GM23248 (cell line): Measurements from ENCODE around the gene ANKH. TPM values are rescaled to one million over a fixed set of nuclear protein-coding genes. Genes with fewer than 3 reads are reported as not detected.
"Not testable (repeated sequence)": the region's sequence is repeated elsewhere in the genome, so short reads cannot be mapped to it uniquely, and the experiment has no call there.

Source experiments
- DNase-seq: peaks from one replicate; pipeline ENCODE4 v3.0.0-alpha.2; 2015
- H2AFZ ChIP-seq: fragments of 200-600 bp; sonication (generic); 2 replicates; pipeline ENCODE4 v1.6.1; 2016; ENCODE audit warnings: antibody characterized with exemption
- H3F3A ChIP-seq: fragments of 200-600 bp; sonication (generic); 2 replicates; pipeline ENCODE4 v1.6.1; 2016; ENCODE audit warnings: mild to moderate bottlenecking, antibody characterized with exemption, mixed run types; ENCODE audit not compliant: insufficient read depth
- H3K27ac ChIP-seq: fragments of 200-600 bp; sonication (generic); 2 replicates; pipeline ENCODE4 v1.5.1; 2016; ENCODE audit warnings: mild to moderate bottlenecking
- H3K27me3 ChIP-seq: fragments of 200-600 bp; sonication (generic); replicated peaks from 2 replicates; pipeline ENCODE4 v1.6.1; 2016; ENCODE audit warnings: mild to moderate bottlenecking; ENCODE audit not compliant: insufficient read depth
- H3K36me3 ChIP-seq: fragments of 200-600 bp; sonication (generic); 2 replicates; pipeline ENCODE4 v1.6.1; 2016; ENCODE audit warnings: low read depth, mild to moderate bottlenecking
- H3K4me1 ChIP-seq: fragments of 200-600 bp; sonication (generic); 2 replicates; pipeline ENCODE4 v1.6.1; 2016; ENCODE audit warnings: mild to moderate bottlenecking; ENCODE audit not compliant: insufficient read depth
- H3K4me2 ChIP-seq: fragments of 200-600 bp; sonication (generic); one replicate; pipeline ENCODE4 v1.6.1; 2016; ENCODE audit warnings: mild to moderate bottlenecking; ENCODE audit not compliant: unreplicated experiment
- H3K4me3 ChIP-seq: fragments of 200-600 bp; sonication (generic); 2 replicates; pipeline ENCODE4 v1.5.1; 2016; ENCODE audit warnings: mild to moderate bottlenecking
- H3K79me2 ChIP-seq: fragments of 200-600 bp; sonication (generic); 2 replicates; pipeline ENCODE4 v1.6.1; 2016; ENCODE audit warnings: mild to moderate bottlenecking; ENCODE audit not compliant: insufficient read depth
- H3K9ac ChIP-seq: fragments of 200-600 bp; sonication (generic); 2 replicates; pipeline ENCODE4 v1.6.1; 2016; ENCODE audit warnings: mild to moderate bottlenecking
- H3K9me2 ChIP-seq: fragments of 200-600 bp; sonication (generic); 2 replicates; pipeline ENCODE4 v1.6.1; 2016; ENCODE audit warnings: mixed run types, mild to moderate bottlenecking, moderate library complexity; ENCODE audit not compliant: insufficient read depth
- H3K9me3 ChIP-seq: fragments of 200-600 bp; sonication (generic); one replicate; pipeline ENCODE4 v1.6.1; 2017; ENCODE audit warnings: low read depth
- H4K20me1 ChIP-seq: fragments of 200-600 bp; sonication (generic); 2 replicates; pipeline ENCODE4 v1.6.0; 2016; ENCODE audit not compliant: insufficient read depth
- EZH2 ChIP-seq: fragments of 200-600 bp; sonication (generic); IDR thresholded peaks from 2 replicates; pipeline ENCODE4 v1.6.1; 2018; ENCODE audit warnings: antibody characterized with exemption, mild to moderate bottlenecking; ENCODE audit not compliant: insufficient read depth, poor library complexity, severe bottlenecking
- EZH2phosphoT487 ChIP-seq: fragments of 200-600 bp; sonication (generic); IDR thresholded peaks from 2 replicates; pipeline ENCODE4 v1.6.1; 2018; ENCODE audit warnings: antibody characterized with exemption, moderate library complexity, mild to moderate bottlenecking, low read depth; ENCODE audit not compliant: insufficient read depth
- WGBS, 2 experiments: methylation state at CpG; one replicate each; pipeline ENCODE4 v1.1.6; 2015 to 2017; ENCODE audit warnings: low lambda C conversion rate in 2 of 2, low coverage in 1 of 2; ENCODE audit errors: missing lambda C conversion rate in 2 of 2; 5-methylcytosine and 5-hydroxymethylcytosine counted together
- in situ Hi-C: fragments of 300-500 bp; cut with MboI; formaldehyde crosslinking; loops from 2 replicates; pipeline ENCODE4 v1.15.0; 2020
- polyA plus RNA-seq: library from polyadenylated mRNA; unstranded; fragments of >200 nt; fragmentation: Nextera tagmentation; extraction: Ambion mirVana; gene quantifications from 2 replicates; pipeline ENCODE4 v1.2.1, GENCODE V29; 2016
- total RNA-seq: library from RNA; depleted of rRNA; stranded (reverse); fragments of >200 nt; shearing (Covaris generic); gene quantifications from 2 replicates; pipeline ENCODE4 v1.2.3, GENCODE V29; 2014

ANKH gene
- total and polyA plus RNA-seq, 2 experiments from 2014 or later: 45.9 to 47.6 TPM

DNA sequence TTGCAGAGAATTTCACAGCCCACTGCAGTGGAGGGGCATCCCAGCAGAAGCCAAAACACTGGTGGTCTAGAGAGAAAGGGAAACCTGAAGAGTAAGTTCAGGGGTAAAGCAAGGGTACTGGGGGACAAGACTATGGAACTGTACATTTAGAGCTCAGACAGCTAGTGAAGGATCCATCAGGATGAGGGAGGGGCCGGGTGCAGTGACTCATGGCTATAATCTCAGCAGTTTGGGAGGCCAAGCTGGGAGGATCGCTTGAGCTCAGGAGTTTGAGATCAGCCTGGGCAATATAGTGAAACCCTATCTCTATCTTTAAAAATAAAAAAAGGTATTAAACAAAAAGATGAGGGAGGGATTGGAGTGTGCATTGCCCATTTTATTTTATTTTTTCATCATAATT is 7.8 kb upstream of the ANKH start:
- no peaks in the 10 kb centered on the region for H3K79me2 ChIP-seq
- peak overlapping the region; percentile 19 for H3K4me2 ChIP-seq
- no peak overlapping the region for H3K27ac ChIP-seq
- TF ChIP-seq EZH2 (no peak), EZH2phosphoT487 (no peak)
- peak; percentile 26 for DNase-seq
- H2AFZ ChIP-seq: no peak overlapping the region
- no peak overlapping the region for H3K9ac ChIP-seq
- H3K36me3 ChIP-seq: no peaks in the 10 kb centered on the region
- in situ Hi-C loops: no loop called here
- H3K27me3 ChIP-seq: no peaks in the 10 kb centered on the region
- H4K20me1 ChIP-seq: no peaks in the 10 kb centered on the region
- no peaks in the 10 kb centered on the region for H3F3A ChIP-seq
- no peaks in the 10 kb centered on the region for H3K9me3 ChIP-seq
- 29 to 45% methylated on average over 2 of the region's 2 CpGs for WGBS, 2 experiments
- peaks cover 14% of the 10 kb centered on the region for H3K4me1 ChIP-seq
- H3K9me2 ChIP-seq: no peaks in the 10 kb centered on the region
- H3K4me3 ChIP-seq: no peak overlapping the region

DNA sequence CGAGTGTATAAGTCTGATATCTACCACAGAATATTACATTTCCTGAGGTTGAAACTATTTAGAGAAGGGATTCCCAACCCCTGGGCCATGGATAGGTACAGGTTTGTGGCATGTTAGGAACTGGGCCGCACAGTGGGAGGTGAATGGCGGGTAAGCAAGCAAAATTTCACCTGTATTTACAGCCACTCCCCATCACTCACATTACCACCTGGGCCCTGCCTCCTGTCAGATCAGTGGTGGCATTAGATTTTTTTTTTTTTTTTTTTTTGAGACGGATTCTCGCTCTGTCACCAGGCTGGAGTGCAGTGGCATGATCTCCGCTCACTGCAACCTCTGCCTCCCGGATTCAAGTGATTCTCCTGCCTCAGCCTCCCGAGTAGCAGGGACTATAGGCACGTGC is 6.6 kb upstream of the ANKH start:
- 83 to 86% methylated on average over 9 of the region's 9 CpGs for WGBS, 2 experiments
- DNase-seq, H3K9me2 ChIP-seq, H2AFZ ChIP-seq, H3K4me2 ChIP-seq, H3K27me3 ChIP-seq, H3K4me3 ChIP-seq, H3K36me3 ChIP-seq, H3K79me2 ChIP-seq, in situ Hi-C loops, H3K9ac ChIP-seq, H3F3A ChIP-seq, H3K9me3 ChIP-seq, H3K27ac ChIP-seq, H4K20me1 ChIP-seq: not testable (repeated sequence)
- H3K4me1 ChIP-seq: peaks cover 14% of the 10 kb centered on the region

DNA sequence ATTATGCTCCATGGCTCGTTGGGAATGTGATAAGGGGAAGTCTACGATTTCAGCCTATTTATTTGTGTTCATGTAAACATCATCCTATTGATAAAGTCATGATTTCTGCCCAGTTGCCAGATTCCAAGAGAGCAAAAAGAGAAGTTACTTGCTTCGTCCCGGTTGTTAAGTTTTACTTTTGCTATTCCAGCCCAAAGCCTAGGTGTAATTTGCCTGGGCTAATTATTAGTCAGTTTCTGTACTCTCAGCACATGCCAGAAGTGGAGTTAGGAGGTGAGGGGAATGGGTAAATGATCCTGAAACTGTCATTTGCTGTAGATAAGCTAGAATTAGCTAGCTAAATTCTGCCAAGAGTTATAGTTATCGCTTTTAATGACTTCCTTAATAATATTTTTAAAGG is 4.5 kb upstream of the ANKH start:
- no peak overlapping the region for H3K27ac ChIP-seq
- no peak for TF ChIP-seq EZH2
- TF ChIP-seq EZH2phosphoT487: no peak
- H3K27me3 ChIP-seq: no peaks in the 10 kb centered on the region
- no peak for DNase-seq
- peaks cover 5% of the 10 kb centered on the region; the same call in 1 of the 2 replicates for H3F3A ChIP-seq
- in situ Hi-C loops: no loop called here
- no peak overlapping the region for H3K9ac ChIP-seq
- peaks cover 14% of the 10 kb centered on the region for H3K4me1 ChIP-seq
- H2AFZ ChIP-seq: no peak overlapping the region
- no peaks in the 10 kb centered on the region for H3K9me2 ChIP-seq
- H3K79me2 ChIP-seq: peaks cover 2% of the 10 kb centered on the region
- no peaks in the 10 kb centered on the region for H3K36me3 ChIP-seq
- H3K4me3 ChIP-seq: no peak overlapping the region
- no peaks in the 10 kb centered on the region for H4K20me1 ChIP-seq
- H3K9me3 ChIP-seq: no peaks in the 10 kb centered on the region
- no peak overlapping the region for H3K4me2 ChIP-seq
- whole genome bisulfite sequencing, 2 experiments: 88% methylated on average over 5 of the region's 5 CpGs

DNA sequence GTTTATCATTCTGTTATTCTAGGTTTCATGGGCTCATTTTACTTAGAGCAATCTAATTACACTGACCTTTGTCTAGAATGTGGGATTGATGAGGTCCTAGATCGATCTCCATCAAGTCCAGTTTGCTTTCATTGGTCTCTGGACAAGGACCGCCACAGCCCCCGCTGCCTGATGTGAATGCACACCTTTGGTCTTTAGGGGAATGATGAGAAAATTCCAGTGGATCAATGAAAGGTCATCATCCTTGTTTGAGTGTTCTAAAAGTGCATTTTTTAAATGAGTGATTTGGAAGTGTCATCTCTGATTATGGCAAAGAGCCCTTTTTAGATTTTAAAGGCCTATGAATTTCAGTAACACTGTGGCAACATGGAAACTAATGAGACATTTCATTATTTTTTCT is 2.2 kb upstream of the ANKH start:
- Histone ChIP-seq H2AFZ (no peak overlapping the region), H4K20me1 (no peaks in the 10 kb centered on the region), H3K4me1 (peaks cover 14% of the 10 kb centered on the region; the same call in 1 of the 2 replicates), H3K4me2 (no peak overlapping the region), H3K9me2 (no peaks in the 10 kb centered on the region), H3F3A (peaks cover 5% of the 10 kb centered on the region; the same call in 1 of the 2 replicates), H3K27ac (no peak overlapping the region), H3K36me3 (no peaks in the 10 kb centered on the region), H3K9me3 (no peaks in the 10 kb centered on the region), H3K9ac (no peak overlapping the region), H3K4me3 (no peak overlapping the region), H3K27me3 (no peaks in the 10 kb centered on the region), H3K79me2 (peaks cover 25% of the 10 kb centered on the region)
- DNase-seq: no peak
- TF ChIP-seq EZH2 (no peak), EZH2phosphoT487 (no peak)
- WGBS, 2 experiments: 96 to 97% methylated on average over 3 of the region's 3 CpGs
- in situ Hi-C loops: no loop called here

DNA sequence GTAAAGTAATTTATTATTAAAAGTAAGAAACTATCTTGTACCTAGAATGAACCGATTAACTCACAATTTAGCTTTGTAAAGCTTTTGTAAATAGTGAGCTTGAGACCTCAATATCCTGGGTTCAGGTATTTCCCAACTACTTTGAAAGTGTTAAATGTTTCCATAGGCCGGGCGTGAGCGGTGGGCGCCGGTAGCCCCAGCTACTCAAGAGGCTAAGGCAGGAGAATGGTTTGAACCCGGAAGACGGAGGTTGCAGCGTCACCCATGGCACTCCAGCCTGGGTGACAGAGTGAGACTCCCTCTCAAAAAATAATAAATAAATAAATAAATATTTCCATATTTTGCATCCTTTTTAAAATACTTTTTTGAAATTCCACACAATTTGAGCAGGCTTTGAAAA is 1.5 kb upstream of the ANKH start:
- peaks cover 5% of the 10 kb centered on the region; the same call in 1 of the 2 replicates for H3F3A ChIP-seq
- DNase-seq: no peak
- H4K20me1 ChIP-seq: no peaks in the 10 kb centered on the region
- H3K4me2 ChIP-seq: peak overlapping the region; percentile 90
- no peaks in the 10 kb centered on the region for H3K36me3 ChIP-seq
- peaks cover 32% of the 10 kb centered on the region for H3K79me2 ChIP-seq
- peak overlapping the region; percentile 79 for H3K4me3 ChIP-seq
- peak overlapping the region; percentile 89 for H3K27ac ChIP-seq
- H3K9me3 ChIP-seq: no peaks in the 10 kb centered on the region
- H3K9ac ChIP-seq: peak overlapping the region; percentile 95
- peak overlapping the region; percentile 88 for H2AFZ ChIP-seq
- in situ Hi-C loops: no loop called here
- no peaks in the 10 kb centered on the region for H3K27me3 ChIP-seq
- H3K4me1 ChIP-seq: peaks cover 14% of the 10 kb centered on the region; the same call in 1 of the 2 replicates
- no peaks in the 10 kb centered on the region for H3K9me2 ChIP-seq
- TF ChIP-seq EZH2phosphoT487: no peak
- no peak for TF ChIP-seq EZH2
- WGBS, 2 experiments: 82 to 89% methylated on average over 9 of the region's 9 CpGs
